Left renal pelvis (tissue), 4 donors: Measurements from ENCODE around the gene RAD18. TPM values are rescaled to one million over a fixed set of nuclear protein-coding genes. Genes with fewer than 3 reads are reported as not detected.
A peak's percentile ranks its signal among the peaks of the same experiment; 100 is the strongest.

Experiments
- DNase-seq, 4 donors: peaks; one replicate each; pipeline ENCODE4 v3.0.0-alpha.2; 2013; ENCODE audit warnings: low read depth in 4 of 4, low spot score in 3 of 4
- polyA plus RNA-seq, 4 donors: library from polyadenylated mRNA; unstranded; fragments of 120-200 nt; gene quantifications; one replicate each; pipeline ENCODE4 v1.2.1, GENCODE V29; 2013; ENCODE audit not compliant: insufficient read length in 4 of 4

The RAD18 gene
- polyA plus RNA-seq, 4 donors, result 8.9 to 13.6 (median 11.9) TPM

- DNase-seq, result no peak
Measured at GRCh38 chr3:8986741-8987140, 23.5 kb upstream of the RAD18 start.

- DNase-seq, result no peak
Measured at GRCh38 chr3:8985876-8986275, 22.6 kb upstream of the RAD18 start.

GRCh38 chr3:8985411-8985831 lies 22.1 kb upstream of the RAD18 start:
- no peak for DNase-seq

GRCh38 chr3:8984526-8984925 lies 21.3 kb upstream of the RAD18 start:
- DNase-seq, result no peak

- DNase-seq, result no peak
Measured at GRCh38 chr3:8984081-8984480, 20.8 kb upstream of the RAD18 start.

- DNase-seq, result no peak
Measured at GRCh38 chr3:8983591-8983990, 20.3 kb upstream of the RAD18 start.

GRCh38 chr3:8983026-8983425 lies 19.8 kb upstream of the RAD18 start:
- DNase-seq, result no peak

- DNase-seq, result no peak
Measured at GRCh38 chr3:8982509-8982908, 19.2 kb upstream of the RAD18 start.

- no peak for DNase-seq
Measured at GRCh38 chr3:8981700-8982099, 18.4 kb upstream of the RAD18 start.

- DNase-seq, result no peak
Measured at GRCh38 chr3:8981296-8981695, 18.0 kb upstream of the RAD18 start.

GRCh38 chr3:8980756-8981257 lies 17.5 kb upstream of the RAD18 start:
- no peak for DNase-seq

GRCh38 chr3:8979262-8979661 lies 16.0 kb upstream of the RAD18 start:
- DNase-seq, result no peak

- DNase-seq, result no peak
Measured at GRCh38 chr3:8978551-8978950, 15.3 kb upstream of the RAD18 start.

GRCh38 chr3:8976540-8977182 lies 13.4 kb upstream of the RAD18 start:
- no peak for DNase-seq

GRCh38 chr3:8975081-8976020 lies 12.1 kb upstream of the RAD18 start:
- DNase-seq, result no peak

- DNase-seq, result no peak
Measured at GRCh38 chr3:8974458-8974857, 11.2 kb upstream of the RAD18 start.

- no peak for DNase-seq
Measured at GRCh38 chr3:8972639-8973038, 9.4 kb upstream of the RAD18 start.

- peak in 2 of 4 donors; percentile 26 to 37 for DNase-seq
Measured at GRCh38 chr3:8970971-8971589, 7.8 kb upstream of the RAD18 start.

- DNase-seq, result no peak
Measured at GRCh38 chr3:8969241-8969640, 6.0 kb upstream of the RAD18 start.

- DNase-seq, result no peak
Measured at GRCh38 chr3:8968375-8968882, 5.2 kb upstream of the RAD18 start.

- no peak for DNase-seq
Measured at GRCh38 chr3:8967553-8967952, 4.3 kb upstream of the RAD18 start.
